SK-N-MC (cell line): ENCODE data around the gene PKIB.
A peak's percentile ranks its signal among the peaks of the same experiment; 100 is the strongest.

ENCODE experiments used
- DNase-seq: peaks from one replicate; pipeline ENCODE4 v3.0.0-alpha.2; 2011; ENCODE audit warnings: low read depth, low spot score
- H3K27ac ChIP-seq: fragments of 200-600 bp; sonication (generic); 2 replicates; pipeline ENCODE4 v1.5.1; 2016; ENCODE audit warnings: mixed run types
- H3K36me3 ChIP-seq: fragments of 200-600 bp; sonication (generic); 2 replicates; pipeline ENCODE4 v1.6.1; 2017; ENCODE audit warnings: antibody characterized with exemption, low read length, mixed read lengths; ENCODE audit not compliant: insufficient read depth
- H3K4me3 ChIP-seq: fragments of 200-600 bp; sonication (generic); 2 replicates; pipeline ENCODE4 v1.5.1; 2016
- H3K9ac ChIP-seq: fragments of 200-600 bp; sonication (generic); 2 replicates; pipeline ENCODE4 v1.8.0; 2017; ENCODE audit warnings: mixed run types, mixed read lengths; ENCODE audit not compliant: insufficient read length
- H3K9me3 ChIP-seq: fragments of 200-600 bp; sonication (generic); 2 replicates; pipeline ENCODE4 v1.6.1; 2017; ENCODE audit warnings: low read depth, mild to moderate bottlenecking, antibody characterized with exemption, low read length, moderate library complexity, mixed read lengths
- EZH2 ChIP-seq: fragments of 200-600 bp; sonication (generic); IDR thresholded peaks from one replicate; pipeline ENCODE4 v1.6.1; 2017; ENCODE audit warnings: antibody characterized with exemption
- FOXP2 ChIP-seq: optimal IDR thresholded peaks from 2 replicates; pipeline ENCODE3; 2011; ENCODE audit warnings: mild to moderate bottlenecking, moderate library complexity; ENCODE audit not compliant: insufficient read depth; ENCODE audit errors: extremely low read length, control extremely low read depth
- POLR2AphosphoS5 ChIP-seq: IDR thresholded peaks from 2 replicates; pipeline ENCODE4 v1.6.1; 2012; ENCODE audit warnings: mild to moderate bottlenecking, low read depth, low read length, borderline replicate concordance

PKIB gene

GRCh38 chr6:122730334-122730733 is 120.1 kb downstream of the PKIB start:
- DNase-seq = no peak
- Histone ChIP-seq H3K9me3 (no peaks in the 10 kb centered on the region), H3K36me3 (no peaks in the 10 kb centered on the region), H3K4me3 (no peak overlapping the region), H3K27ac (no peak overlapping the region), H3K9ac (peak overlapping the region; percentile 17)
- no peak for TF ChIP-seq FOXP2

GRCh38 chr6:122730775-122731386 is 120.7 kb downstream of the PKIB start:
- no peaks in the 10 kb centered on the region for H3K36me3 ChIP-seq
- H3K9me3 ChIP-seq = no peaks in the 10 kb centered on the region
- 0 out of 2 replicates have a peak overlapping the region, but pooled peaks have one; percentile 1 for H3K27ac ChIP-seq
- DNase-seq = peak; percentile 62
- TF ChIP-seq POLR2AphosphoS5 (no peak), FOXP2 (no peak), EZH2 (no peak)
- H3K4me3 ChIP-seq = no peak overlapping the region
- peak overlapping the region; percentile 17 for H3K9ac ChIP-seq

- DNase-seq = no peak
- no peak overlapping the region for H3K4me3 ChIP-seq
- H3K9ac ChIP-seq = no peak overlapping the region
- no peak for TF ChIP-seq EZH2
- TF ChIP-seq POLR2AphosphoS5 = no peak
- TF ChIP-seq FOXP2 = no peak
- no peaks in the 10 kb centered on the region for H3K9me3 ChIP-seq
- H3K27ac ChIP-seq = peak overlapping the region; percentile 9; the same call in 1 of the 2 replicates
- H3K36me3 ChIP-seq = no peaks in the 10 kb centered on the region
These were observed 123.1 kb downstream of the PKIB start for GRCh38 chr6:122733259-122733658.

GRCh38 chr6:122734529-122735395 is 124.6 kb downstream of the PKIB start:
- H3K9me3 ChIP-seq = no peaks in the 10 kb centered on the region
- no peak overlapping the region for H3K9ac ChIP-seq
- H3K4me3 ChIP-seq = no peak overlapping the region
- no peaks in the 10 kb centered on the region for H3K36me3 ChIP-seq
- TF ChIP-seq POLR2AphosphoS5 = no peak
- TF ChIP-seq EZH2 = no peak
- TF ChIP-seq FOXP2 = no peak
- DNase-seq = no peak
- H3K27ac ChIP-seq = peak overlapping the region; percentile 57

- Histone ChIP-seq H3K4me3 (no peak overlapping the region), H3K9ac (no peak overlapping the region), H3K36me3 (no peaks in the 10 kb centered on the region), H3K27ac (peak overlapping the region; percentile 57), H3K9me3 (no peaks in the 10 kb centered on the region)
- DNase-seq = no peak
- no peak for TF ChIP-seq FOXP2
- TF ChIP-seq EZH2 = no peak
- TF ChIP-seq POLR2AphosphoS5 = no peak
These were observed 125.4 kb downstream of the PKIB start for GRCh38 chr6:122735582-122735981.

GRCh38 chr6:122736163-122736562 is 126.0 kb downstream of the PKIB start:
- no peak for TF ChIP-seq FOXP2
- no peak for TF ChIP-seq EZH2
- TF ChIP-seq POLR2AphosphoS5 = no peak
- H3K9ac ChIP-seq = no peak overlapping the region
- no peaks in the 10 kb centered on the region for H3K9me3 ChIP-seq
- no peaks in the 10 kb centered on the region for H3K36me3 ChIP-seq
- DNase-seq = no peak
- H3K4me3 ChIP-seq = no peak overlapping the region
- H3K27ac ChIP-seq = no peak overlapping the region

GRCh38 chr6:122736616-122737015 is 126.4 kb downstream of the PKIB start:
- no peak for DNase-seq
- no peak overlapping the region for H3K9ac ChIP-seq
- H3K27ac ChIP-seq = no peak overlapping the region
- TF ChIP-seq EZH2 (no peak), POLR2AphosphoS5 (no peak), FOXP2 (no peak)
- no peaks in the 10 kb centered on the region for H3K9me3 ChIP-seq
- H3K4me3 ChIP-seq = no peak overlapping the region
- H3K36me3 ChIP-seq = no peaks in the 10 kb centered on the region

- no peak for DNase-seq
- Histone ChIP-seq H3K36me3 (no peaks in the 10 kb centered on the region), H3K9me3 (no peaks in the 10 kb centered on the region), H3K27ac (no peak overlapping the region), H3K9ac (no peak overlapping the region), H3K4me3 (no peak overlapping the region)
- TF ChIP-seq FOXP2 (no peak), EZH2 (no peak), POLR2AphosphoS5 (no peak)
These were observed 129.9 kb downstream of the PKIB start for GRCh38 chr6:122740091-122740490.
